ENCODE results near the gene PPP4R1. TPM values are rescaled to one million over a fixed set of nuclear protein-coding genes. Genes with fewer than 3 reads are reported as not detected.
A peak's percentile ranks its signal among the peaks of the same experiment; 100 is the strongest.
"Not testable (repeated sequence)": the region's sequence is repeated elsewhere in the genome, so short reads cannot be mapped to it uniquely, and the experiment has no call there.

The PPP4R1 gene
- total and polyA plus RNA-seq, 2 donors: 41.8 to 174 TPM

DNA sequence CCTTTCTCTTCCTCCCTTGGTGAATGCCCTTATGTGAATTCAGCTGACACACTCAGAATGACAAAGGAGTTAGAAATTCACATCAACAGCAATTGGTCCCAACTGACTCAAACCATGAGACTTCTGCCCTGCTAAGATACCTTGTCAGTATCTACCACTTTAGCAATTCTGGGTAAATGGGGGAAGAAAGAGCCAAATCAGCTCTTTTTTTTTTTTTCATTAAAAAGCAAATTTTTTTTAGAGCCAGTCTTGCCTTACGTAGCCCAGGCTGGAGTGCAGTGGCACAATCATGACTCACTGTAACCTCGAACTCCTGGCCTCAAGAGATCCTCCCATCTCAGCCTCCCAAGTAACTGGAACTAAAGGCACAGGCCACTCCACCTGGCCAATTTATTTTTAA lies 1.7 kb upstream of the PPP4R1 start:
- WGBS: 98% methylated on average over 2 of the region's 2 CpGs
- peak overlapping the region; percentile 10 for H3K27ac ChIP-seq (ENCODE audit: low read depth)

GRCh38 chr18:9615280-9615797 lies 980 bp upstream of the PPP4R1 start:
- Histone ChIP-seq H3K4me1 (ENCODE audit: insufficient read depth) (no peaks in the 10 kb centered on the region), H3K27ac (ENCODE audit: low read depth) (peak overlapping the region; percentile 96), H3K4me3 (ENCODE audit: low read depth, low read length) (peak overlapping the region; percentile 97), H3K36me3 (ENCODE audit: insufficient read depth) (no peaks in the 10 kb centered on the region)
- WGBS: 50% methylated on average over 13 of the region's 13 CpGs
- no peak for DNase-seq (ENCODE audit: extremely low spot score)

More for the DNA sequence above, 1.7 kb upstream of the PPP4R1 start:
- H3K36me3 ChIP-seq (ENCODE audit: insufficient read depth): no peaks in the 10 kb centered on the region
- DNase-seq (ENCODE audit: extremely low spot score): no peak
- H3K4me1 ChIP-seq (ENCODE audit: insufficient read depth): no peaks in the 10 kb centered on the region
- H3K4me3 ChIP-seq (ENCODE audit: low read depth, low read length): no peak overlapping the region

GRCh38 chr18:9613550-9614400 lies 584 bp downstream of the PPP4R1 start:
- H3K36me3 ChIP-seq (ENCODE audit: insufficient read depth): no peaks in the 10 kb centered on the region
- no peak for DNase-seq (ENCODE audit: extremely low spot score)
- peak overlapping the region; percentile 97 for H3K4me3 ChIP-seq (ENCODE audit: low read depth, low read length)
- no peaks in the 10 kb centered on the region for H3K4me1 ChIP-seq (ENCODE audit: insufficient read depth)
- peak overlapping the region; percentile 95 for H3K27ac ChIP-seq (ENCODE audit: low read depth)
- 1% methylated on average over 76 of the region's 78 CpGs for WGBS

- no peak for DNase-seq (ENCODE audit: extremely low spot score)
- Histone ChIP-seq H3K4me1 (ENCODE audit: insufficient read depth) (no peaks in the 10 kb centered on the region), H3K27ac (ENCODE audit: low read depth) (no peak overlapping the region), H3K36me3 (ENCODE audit: insufficient read depth) (no peaks in the 10 kb centered on the region), H3K4me3 (ENCODE audit: low read depth, low read length) (peak overlapping the region; percentile 97)
- 32% methylated on average over 3 of the region's 3 CpGs for WGBS
Observed at GRCh38 chr18:9612977-9613376, 1.4 kb downstream of the PPP4R1 start.

- Histone ChIP-seq H3K36me3 (ENCODE audit: insufficient read depth) (no peaks in the 10 kb centered on the region), H3K27ac (ENCODE audit: low read depth) (no peak overlapping the region), H3K4me1 (ENCODE audit: insufficient read depth) (no peaks in the 10 kb centered on the region), H3K4me3 (ENCODE audit: low read depth, low read length) (no peak overlapping the region)
- no peak for DNase-seq (ENCODE audit: extremely low spot score)
- 32% methylated on average over 3 of the region's 3 CpGs for WGBS
Observed at GRCh38 chr18:9612215-9612830, 2.0 kb downstream of the PPP4R1 start.

GRCh38 chr18:9609190-9609589 lies 5.2 kb downstream of the PPP4R1 start:
- H3K27ac ChIP-seq (ENCODE audit: low read depth): peak overlapping the region; percentile 16

DNA sequence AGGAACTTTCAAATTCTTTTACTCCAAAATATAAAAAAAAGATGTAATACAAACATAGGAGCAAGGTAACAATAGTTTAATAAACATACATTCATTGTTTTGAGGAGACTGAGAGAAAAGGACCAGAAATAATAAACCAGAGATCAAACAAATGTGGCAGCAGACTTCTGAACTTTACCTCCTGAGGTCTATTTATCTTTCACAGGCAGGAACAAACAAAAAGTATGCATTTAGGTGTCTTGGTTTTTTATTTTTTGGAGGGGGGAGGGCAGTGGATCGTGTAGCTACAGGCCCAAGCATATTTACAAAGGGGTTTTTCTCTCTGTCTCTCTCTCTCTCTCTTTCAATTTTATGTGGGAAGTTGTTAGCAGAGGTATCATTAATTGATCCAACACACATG lies 5.6 kb downstream of the PPP4R1 start:
- H3K4me1 ChIP-seq (ENCODE audit: insufficient read depth): no peaks in the 10 kb centered on the region
- no peak overlapping the region for H3K27ac ChIP-seq (ENCODE audit: low read depth)
- H3K4me3 ChIP-seq (ENCODE audit: low read depth, low read length): no peak overlapping the region
- no peaks in the 10 kb centered on the region for H3K36me3 ChIP-seq (ENCODE audit: insufficient read depth)
- DNase-seq (ENCODE audit: extremely low spot score): no peak
- WGBS: 25% methylated on average over 1 of the region's 1 CpG

More at GRCh38 chr18:9609190-9609589, 5.2 kb downstream of the PPP4R1 start:
- DNase-seq (ENCODE audit: extremely low spot score): no peak
- H3K4me1 ChIP-seq (ENCODE audit: insufficient read depth): no peaks in the 10 kb centered on the region
- no peaks in the 10 kb centered on the region for H3K36me3 ChIP-seq (ENCODE audit: insufficient read depth)
- 75% methylated on average over 7 of the region's 7 CpGs for WGBS
- H3K4me3 ChIP-seq (ENCODE audit: low read depth, low read length): no peak overlapping the region

GRCh38 chr18:9608298-9608697 lies 6.1 kb downstream of the PPP4R1 start:
- no peak for DNase-seq (ENCODE audit: extremely low spot score)
- Histone ChIP-seq H3K27ac (ENCODE audit: low read depth) (peak overlapping the region; percentile 50), H3K4me1 (ENCODE audit: insufficient read depth) (no peaks in the 10 kb centered on the region), H3K4me3 (ENCODE audit: low read depth, low read length) (no peak overlapping the region), H3K36me3 (ENCODE audit: insufficient read depth) (no peaks in the 10 kb centered on the region)

DNA sequence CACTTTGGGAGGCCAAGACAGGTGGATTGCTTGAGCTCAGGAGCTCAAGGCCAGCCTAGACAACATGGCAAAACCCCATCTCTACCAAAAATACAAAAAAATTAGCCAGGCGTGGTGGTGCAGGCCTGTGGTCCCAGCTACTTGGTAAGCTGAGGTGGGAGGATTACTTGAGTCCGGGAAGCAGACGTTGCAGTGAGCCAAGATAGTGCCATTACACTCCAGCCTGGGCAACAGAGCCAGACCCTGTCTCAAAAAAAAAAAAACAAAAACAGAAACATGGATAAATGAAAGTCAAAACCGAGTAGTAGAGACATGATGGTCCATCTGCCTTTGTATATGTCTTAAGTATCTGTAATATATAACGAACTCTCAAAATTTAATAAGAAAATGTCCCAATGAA lies 7.2 kb downstream of the PPP4R1 start:
- WGBS: 89% methylated on average over 5 of the region's 5 CpGs
- not testable (repeated sequence) for H3K36me3 ChIP-seq (ENCODE audit: insufficient read depth); DNase-seq (ENCODE audit: extremely low spot score); H3K4me3 ChIP-seq (ENCODE audit: low read depth, low read length); H3K4me1 ChIP-seq (ENCODE audit: insufficient read depth); H3K27ac ChIP-seq (ENCODE audit: low read depth)

- no peak overlapping the region for H3K27ac ChIP-seq (ENCODE audit: low read depth)
- no peaks in the 10 kb centered on the region for H3K4me1 ChIP-seq (ENCODE audit: insufficient read depth)
Observed at GRCh38 chr18:9606039-9606438, 8.3 kb downstream of the PPP4R1 start.

DNA sequence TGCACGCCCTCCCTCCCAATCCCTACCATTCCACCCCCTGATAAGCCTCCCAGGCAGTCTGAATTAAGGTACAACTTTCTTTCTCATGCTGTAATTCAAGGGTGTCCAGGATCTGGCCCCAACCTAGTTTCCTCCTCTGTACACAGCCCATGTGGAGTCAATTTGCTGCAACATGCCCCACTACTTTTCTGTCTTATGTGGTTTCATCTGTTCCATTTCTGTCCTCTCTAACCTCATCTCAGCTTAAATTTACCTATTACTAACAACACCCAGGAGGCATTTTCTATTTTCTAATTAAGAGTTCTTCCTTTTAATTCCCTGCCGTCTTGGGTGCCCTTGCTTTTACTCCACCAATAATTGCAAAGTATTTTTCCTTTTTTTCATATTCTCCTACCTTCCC lies 10.0 kb downstream of the PPP4R1 start:
- 96% methylated on average over 2 of the region's 2 CpGs for WGBS
- Histone ChIP-seq H3K4me3 (ENCODE audit: low read depth, low read length) (no peak overlapping the region), H3K27ac (ENCODE audit: low read depth) (no peak overlapping the region), H3K36me3 (ENCODE audit: insufficient read depth) (no peaks in the 10 kb centered on the region), H3K4me1 (ENCODE audit: insufficient read depth) (no peaks in the 10 kb centered on the region)
- no peak for DNase-seq (ENCODE audit: extremely low spot score)

More at GRCh38 chr18:9606039-9606438, 8.3 kb downstream of the PPP4R1 start:
- no peaks in the 10 kb centered on the region for H3K36me3 ChIP-seq (ENCODE audit: insufficient read depth)
- H3K4me3 ChIP-seq (ENCODE audit: low read depth, low read length): no peak overlapping the region
- 85% methylated on average over 3 of the region's 3 CpGs for WGBS
- DNase-seq (ENCODE audit: extremely low spot score): no peak

- Histone ChIP-seq H3K4me1 (ENCODE audit: insufficient read depth) (peaks cover 2% of the 10 kb centered on the region), H3K36me3 (ENCODE audit: insufficient read depth) (peaks cover 2% of the 10 kb centered on the region), H3K4me3 (ENCODE audit: low read depth, low read length) (no peak overlapping the region), H3K27ac (ENCODE audit: low read depth) (no peak overlapping the region)
- DNase-seq (ENCODE audit: extremely low spot score): no peak
Observed at GRCh38 chr18:9599328-9599727, 15.0 kb downstream of the PPP4R1 start.

GRCh38 chr18:9597609-9598008 lies 16.8 kb downstream of the PPP4R1 start:
- Histone ChIP-seq H3K36me3 (ENCODE audit: insufficient read depth) (peaks cover 4% of the 10 kb centered on the region), H3K27ac (ENCODE audit: low read depth) (no peak overlapping the region), H3K4me1 (ENCODE audit: insufficient read depth) (peaks cover 2% of the 10 kb centered on the region), H3K4me3 (ENCODE audit: low read depth, low read length) (no peak overlapping the region)
- 90% methylated on average over 3 of the region's 3 CpGs for WGBS
- DNase-seq (ENCODE audit: extremely low spot score): no peak

Data from urinary bladder (tissue), 4 donors.